ENCODE data around the gene ABCB10.

Gene ABCB10

GRCh38 chr1:229470406-229471043 lies 88.0 kb downstream of the ABCB10 start:
- DNase-seq: no peak

- no peak for DNase-seq
Measured at GRCh38 chr1:229466887-229467286, 91.6 kb downstream of the ABCB10 start.
